KG1 (cell line): ENCODE results near the gene CYRIA.

Source experiments
- DNase-seq: peaks from one replicate; lab custom pipeline; 2025; lab: John Stamatoyannopoulos, UW

CYRIA gene

GRCh38 chr2:16650287-16651249 is 15.1 kb downstream of the CYRIA start:
- no peak for DNase-seq

- no peak for DNase-seq
These were observed 16.0 kb downstream of the CYRIA start for GRCh38 chr2:16649353-16650286.

- no peak for DNase-seq
These were observed 17.5 kb downstream of the CYRIA start for GRCh38 chr2:16647992-16648617.

GRCh38 chr2:16645775-16646559 is 19.7 kb downstream of the CYRIA start:
- no peak for DNase-seq

GRCh38 chr2:16645088-16645487 is 20.5 kb downstream of the CYRIA start:
- DNase-seq: no peak

- DNase-seq: no peak
These were observed 21.3 kb downstream of the CYRIA start for GRCh38 chr2:16644221-16644925.

GRCh38 chr2:16643099-16643498 is 22.5 kb downstream of the CYRIA start:
- DNase-seq: no peak

GRCh38 chr2:16642088-16642487 is 23.5 kb downstream of the CYRIA start:
- no peak for DNase-seq

GRCh38 chr2:16641509-16641908 is 24.1 kb downstream of the CYRIA start:
- DNase-seq: no peak

GRCh38 chr2:16640867-16641266 is 24.8 kb downstream of the CYRIA start:
- no peak for DNase-seq

GRCh38 chr2:16640001-16640700 is 25.5 kb downstream of the CYRIA start:
- DNase-seq: no peak

GRCh38 chr2:16639431-16639830 is 26.2 kb downstream of the CYRIA start:
- DNase-seq: no peak

- no peak for DNase-seq
These were observed 26.7 kb downstream of the CYRIA start for GRCh38 chr2:16638946-16639345.

GRCh38 chr2:16637304-16637703 is 28.3 kb downstream of the CYRIA start:
- DNase-seq: no peak

- DNase-seq: peak; percentile 49
These were observed 29.6 kb downstream of the CYRIA start for GRCh38 chr2:16635791-16636699.

- DNase-seq: no peak
These were observed 31.8 kb downstream of the CYRIA start for GRCh38 chr2:16633621-16634430.

GRCh38 chr2:16632598-16632997 is 33.0 kb downstream of the CYRIA start:
- DNase-seq: no peak

- peak; percentile 48 for DNase-seq
These were observed 35.2 kb downstream of the CYRIA start for GRCh38 chr2:16630463-16630862.
